RWPE1 (cell line): ENCODE data around the gene ELK3.

Experiments used
- CTCF ChIA-PET: fragments of 350-600 bp; sonication (Branson Sonifier 250); formaldehyde crosslinking; extraction: SDS; loops from one replicate; lab custom pipeline; 2021; lab: Yijun Ruan, JAX
- POLR2A ChIA-PET: fragments of 400-600 bp; formaldehyde crosslinking; extraction: SDS; loops from one replicate; lab custom pipeline; 2020; ENCODE audit warnings: antibody characterized with exemption; ENCODE audit not compliant: low non-redundant PET; lab: Yijun Ruan, JAX
- DNase-seq: peaks from one replicate; pipeline ENCODE4 v3.0.0; 2012; ENCODE audit warnings: low spot score
- H3K27ac ChIP-seq: fragments of 450-650 bp; 2 replicates; pipeline ENCODE4 v1.5.1; 2017
- CTCF ChIP-seq: fragments of 450-650 bp; conservative IDR thresholded peaks from 2 replicates; pipeline ENCODE4 v1.5.1; 2017; ENCODE audit warnings: low read depth, mild to moderate bottlenecking

ELK3 gene

DNA sequence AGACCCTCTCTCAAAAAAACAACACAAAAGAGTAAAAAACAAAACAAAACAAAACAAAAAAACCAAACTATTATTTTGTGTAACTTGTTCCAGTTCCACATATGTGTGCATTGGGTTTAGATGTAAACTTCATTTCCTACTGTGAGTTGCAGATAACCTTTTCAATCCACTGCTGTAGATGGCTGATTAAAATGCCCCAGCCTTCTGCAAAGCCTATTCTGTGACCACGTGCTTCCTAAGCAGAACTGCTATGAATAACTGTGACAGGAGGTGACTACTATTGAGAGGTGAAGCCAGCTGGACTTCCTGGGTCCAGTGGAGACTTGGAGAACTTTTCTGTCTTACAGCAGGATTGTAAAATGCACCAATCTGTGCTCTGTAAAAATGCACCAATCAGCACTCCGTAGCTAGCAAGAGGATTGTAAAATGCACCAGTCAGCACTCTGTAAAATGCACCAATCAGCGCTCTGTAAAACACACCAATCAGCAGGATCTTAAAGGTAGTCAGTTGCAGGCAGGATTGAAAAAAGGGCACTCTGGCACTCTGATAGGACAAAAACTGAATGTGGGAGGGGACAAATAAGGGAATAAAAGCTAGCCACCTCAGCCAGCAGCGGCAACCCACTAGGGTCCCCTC, 10.3 kb upstream of the ELK3 start:
- ChIA-PET CTCF (interaction anchor here (0.6 kb wide), 1 partner anchor 43 kb away, joined by 6 read pairs; no protein-coding TSS in a partner anchor), POLR2A (no interaction called here)
- H3K27ac ChIP-seq, result no peak overlapping the region
- TF ChIP-seq CTCF, result no peak
- no peak for DNase-seq

- no peak for DNase-seq
- POLR2A ChIA-PET, result no interaction called here
- TF ChIP-seq CTCF, result no peak
- H3K27ac ChIP-seq, result no peak overlapping the region
- CTCF ChIA-PET, result no interaction called here
Measured at GRCh38 chr12:96185914-96186313, 8.3 kb upstream of the ELK3 start.

GRCh38 chr12:96186607-96187301, 7.4 kb upstream of the ELK3 start:
- ChIA-PET CTCF (no interaction called here), POLR2A (no interaction called here)
- no peak overlapping the region for H3K27ac ChIP-seq
- no peak for DNase-seq
- TF ChIP-seq CTCF, result no peak

- no peak overlapping the region for H3K27ac ChIP-seq
- TF ChIP-seq CTCF, result no peak
- no peak for DNase-seq
- ChIA-PET CTCF (interaction anchor here (0.7 kb wide), 1 partner anchor 9 kb away, joined by 3 read pairs; no protein-coding TSS in a partner anchor), POLR2A (no interaction called here)
Measured at GRCh38 chr12:96187956-96188355, 6.2 kb upstream of the ELK3 start.

GRCh38 chr12:96189781-96190180, 4.4 kb upstream of the ELK3 start:
- CTCF ChIA-PET, result interaction anchor here (0.5 to 0.6 kb wide), 2 partner anchors 273 to 311 kb away, joined by 3 to 4 read pairs; no protein-coding TSS in a partner anchor
- no peak overlapping the region for H3K27ac ChIP-seq
- no peak for TF ChIP-seq CTCF
- POLR2A ChIA-PET, result no interaction called here
- DNase-seq, result no peak

DNA sequence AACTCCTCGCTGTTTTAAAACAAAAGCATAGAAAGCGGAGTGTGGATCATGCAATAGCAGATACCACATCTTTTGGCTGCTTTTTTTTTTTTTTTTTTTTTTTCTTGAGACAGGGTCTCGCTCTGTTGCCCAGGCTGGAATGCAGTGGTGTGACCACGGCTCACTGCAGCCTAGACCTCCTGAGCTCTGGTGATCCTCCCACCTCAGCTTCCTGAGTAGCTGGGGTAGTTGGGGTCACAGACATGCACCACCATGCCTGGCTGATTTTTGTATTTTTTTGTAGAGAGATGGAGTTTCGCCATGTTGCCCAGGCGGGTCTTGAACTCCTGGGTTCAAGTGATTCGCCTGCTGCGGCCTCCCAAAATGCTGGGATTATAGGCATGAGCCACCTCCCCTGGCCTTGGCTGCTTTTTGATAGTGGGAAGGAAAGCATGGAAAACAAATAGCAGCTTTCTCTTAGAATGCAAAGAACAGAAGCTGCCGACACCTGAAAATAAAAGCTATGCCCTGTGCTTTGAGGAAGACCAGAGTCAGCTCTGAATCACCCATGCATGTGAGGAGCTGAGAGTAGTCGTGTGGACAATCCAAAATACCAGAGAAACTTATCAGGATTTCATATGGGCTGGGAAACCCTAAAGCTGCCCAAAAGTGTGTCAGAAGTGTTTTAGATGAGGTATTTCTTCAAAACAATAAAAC, 3.6 kb upstream of the ELK3 start:
- ChIA-PET CTCF (interaction anchor here (0.6 kb wide), 1 partner anchor 274 kb away, joined by 4 read pairs; no protein-coding TSS in a partner anchor), POLR2A (no interaction called here)
- H3K27ac ChIP-seq, result no peak overlapping the region
- TF ChIP-seq CTCF, result no peak
- no peak for DNase-seq
